Right atrium auricular region (tissue), 2 donors: ENCODE measurements around the gene PALD1. TPM values are rescaled to one million over a fixed set of nuclear protein-coding genes. Genes with fewer than 3 reads are reported as not detected.

Experiments
- DNase-seq: peaks from one replicate; pipeline ENCODE4 v3.0.0-alpha.2; 2019; ENCODE audit warnings: low spot score
- H3K27ac ChIP-seq, 2 donors: fragments of 200-600 bp; sonication (generic); 1 replicate in 1 of 2; 2 replicates in 1 of 2; pipeline ENCODE4 v1.5.1; 2016 to 2019
- H3K27me3 ChIP-seq, 2 donors: fragments of 200-600 bp; sonication (generic); one replicate each; pipeline versions ENCODE4 v1.5.1 to v1.6.0; 2017 to 2019
- H3K36me3 ChIP-seq: fragments of 200-600 bp; sonication (generic); one replicate; pipeline ENCODE4 v1.5.1; 2016
- H3K4me1 ChIP-seq, 2 donors: fragments of 200-600 bp; sonication (generic); one replicate each; pipeline versions ENCODE4 v1.5.1 to v1.6.0; 2017 to 2019
- H3K4me3 ChIP-seq, 2 donors: fragments of 200-600 bp; sonication (generic); 1 replicate in 1 of 2; 2 replicates in 1 of 2; pipeline ENCODE4 v1.5.1; 2017 to 2019; ENCODE audit warnings: mild to moderate bottlenecking in 1 of 2, moderate library complexity in 1 of 2
- H3K9me3 ChIP-seq, 2 donors: fragments of 200-600 bp; sonication (generic); one replicate each; pipeline ENCODE4 v1.5.1; 2019
- total RNA-seq, 2 donors: library from RNA; depleted of rRNA; stranded (reverse); fragments of >200 nt; gene quantifications; one replicate each; pipeline ENCODE4 v1.1.0, GENCODE V29; 2016
- TF ChIP-seq, protein P1 (sequence below), 2 donors: fragments of 200-600 bp; sonication (generic); IDR thresholded peaks; one replicate each; pipeline ENCODE4 v1.5.1; 2019; ENCODE audit warnings: antibody characterized with exemption in 2 of 2

PALD1 gene
- total RNA-seq, 2 donors from 2014 or later = 4.9 to 8.5 TPM

DNA sequence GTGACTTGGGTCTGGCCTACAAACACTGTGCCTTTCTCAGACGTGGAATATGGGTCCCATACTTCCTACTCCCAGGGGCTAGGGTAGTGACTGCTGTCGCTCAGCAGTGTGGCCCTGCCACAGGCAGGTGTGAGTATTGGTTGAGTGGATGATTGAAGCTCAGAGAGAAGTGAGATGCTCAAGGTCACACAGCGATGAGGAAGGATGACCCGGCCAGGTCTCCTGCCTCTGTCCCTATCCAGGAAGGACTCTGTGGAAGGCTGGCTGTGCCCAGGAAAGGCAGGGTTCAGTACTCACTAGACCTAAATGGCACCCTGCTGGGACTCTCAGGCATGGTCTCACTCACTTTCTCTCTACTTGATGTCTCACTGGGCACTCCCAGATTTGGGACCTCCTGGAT is 121.2 kb downstream of the PALD1 start:
- no peaks in the 10 kb centered on the region for H3K27me3 ChIP-seq
- peak; percentile 13 for DNase-seq
- no peaks in the 10 kb centered on the region for H3K9me3 ChIP-seq
- no peak overlapping the region for H3K4me3 ChIP-seq
- TF ChIP-seq, protein P1, sequence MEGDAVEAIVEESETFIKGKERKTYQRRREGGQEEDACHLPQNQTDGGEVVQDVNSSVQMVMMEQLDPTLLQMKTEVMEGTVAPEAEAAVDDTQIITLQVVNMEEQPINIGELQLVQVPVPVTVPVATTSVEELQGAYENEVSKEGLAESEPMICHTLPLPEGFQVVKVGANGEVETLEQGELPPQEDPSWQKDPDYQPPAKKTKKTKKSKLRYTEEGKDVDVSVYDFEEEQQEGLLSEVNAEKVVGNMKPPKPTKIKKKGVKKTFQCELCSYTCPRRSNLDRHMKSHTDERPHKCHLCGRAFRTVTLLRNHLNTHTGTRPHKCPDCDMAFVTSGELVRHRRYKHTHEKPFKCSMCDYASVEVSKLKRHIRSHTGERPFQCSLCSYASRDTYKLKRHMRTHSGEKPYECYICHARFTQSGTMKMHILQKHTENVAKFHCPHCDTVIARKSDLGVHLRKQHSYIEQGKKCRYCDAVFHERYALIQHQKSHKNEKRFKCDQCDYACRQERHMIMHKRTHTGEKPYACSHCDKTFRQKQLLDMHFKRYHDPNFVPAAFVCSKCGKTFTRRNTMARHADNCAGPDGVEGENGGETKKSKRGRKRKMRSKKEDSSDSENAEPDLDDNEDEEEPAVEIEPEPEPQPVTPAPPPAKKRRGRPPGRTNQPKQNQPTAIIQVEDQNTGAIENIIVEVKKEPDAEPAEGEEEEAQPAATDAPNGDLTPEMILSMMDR (IDR thresholded peaks at IDR 0.05) = no peak
- no peaks in the 10 kb centered on the region for H3K36me3 ChIP-seq
- H3K27ac ChIP-seq = no peak overlapping the region
- no peaks in the 10 kb centered on the region for H3K4me1 ChIP-seq

DNA sequence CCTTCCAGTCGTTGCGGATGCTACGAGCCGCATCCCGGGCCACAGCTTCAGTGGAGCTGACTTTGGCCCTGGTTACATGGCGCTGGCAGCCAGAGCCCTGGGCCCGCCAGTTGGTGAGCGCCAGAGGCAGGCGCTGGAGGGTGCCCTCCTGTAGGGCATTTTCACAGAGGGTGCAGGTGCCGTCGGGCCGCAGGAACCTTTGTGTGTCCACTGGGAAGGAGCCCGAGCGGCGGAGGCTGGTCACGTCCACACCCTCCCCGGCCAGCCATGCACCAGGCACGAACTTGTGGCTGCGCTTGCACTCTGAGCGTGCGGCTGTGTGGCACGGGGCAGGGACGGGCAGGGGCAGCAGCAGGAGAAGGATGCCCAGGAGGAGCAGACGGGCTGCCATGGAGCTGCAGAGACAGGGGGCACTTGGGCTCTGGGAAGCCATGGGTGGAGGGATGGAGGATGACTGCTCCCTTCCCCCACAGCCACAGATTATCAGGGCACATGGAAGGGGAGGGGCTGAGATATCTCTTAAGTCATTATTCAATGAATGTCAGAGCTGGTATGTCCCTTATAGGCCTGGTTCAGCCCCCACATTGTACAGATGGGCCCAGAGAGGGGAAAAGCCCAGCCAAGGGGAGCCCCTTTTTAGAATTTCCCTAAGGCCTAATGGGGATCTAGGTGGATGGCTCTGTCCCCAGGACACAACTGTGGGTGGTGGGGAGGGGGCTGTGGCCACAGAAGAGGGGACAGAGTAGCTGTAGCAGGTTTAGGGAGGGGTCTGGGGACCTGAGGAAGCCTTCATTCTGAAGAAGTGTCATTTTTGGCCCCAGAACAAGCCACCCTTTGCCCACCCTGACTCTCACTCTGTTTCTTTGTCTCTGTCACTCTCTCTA is 122.2 kb downstream of the PALD1 start:
- Histone ChIP-seq H3K4me1 (no peaks in the 10 kb centered on the region), H3K9me3 (no peaks in the 10 kb centered on the region), H3K4me3 (no peak overlapping the region), H3K36me3 (no peaks in the 10 kb centered on the region), H3K27me3 (no peaks in the 10 kb centered on the region), H3K27ac (no peak overlapping the region)
- DNase-seq = peak; percentile 38
- TF ChIP-seq, protein P1 (IDR thresholded peaks at IDR 0.05) = no peak

DNA sequence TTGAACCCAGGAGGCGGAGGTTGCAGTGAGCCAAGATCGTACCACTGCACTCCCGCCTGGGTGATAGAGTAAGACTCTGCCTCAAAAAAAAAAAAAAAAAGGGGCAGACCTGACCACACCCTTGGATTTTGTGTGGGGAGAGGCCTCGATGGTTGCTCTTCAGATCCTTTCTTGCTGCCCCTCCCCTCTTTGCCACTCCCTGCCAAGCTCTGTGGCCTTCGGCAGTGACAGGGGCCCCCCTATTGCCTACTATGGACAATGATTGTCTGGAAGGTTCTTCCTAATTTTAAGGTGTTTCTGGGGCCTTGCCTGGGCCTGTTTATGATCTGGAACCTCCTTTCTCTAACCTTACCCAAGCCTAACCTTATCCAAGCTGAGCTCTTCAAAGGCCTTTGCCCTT is 123.2 kb downstream of the PALD1 start:
- Histone ChIP-seq H3K4me1 (no peaks in the 10 kb centered on the region), H3K4me3 (no peak overlapping the region), H3K36me3 (no peaks in the 10 kb centered on the region), H3K9me3 (no peaks in the 10 kb centered on the region), H3K27me3 (no peaks in the 10 kb centered on the region), H3K27ac (no peak overlapping the region)
- peak; percentile 21 for DNase-seq
- TF ChIP-seq, protein P1 (IDR thresholded peaks at IDR 0.05) = no peak

DNA sequence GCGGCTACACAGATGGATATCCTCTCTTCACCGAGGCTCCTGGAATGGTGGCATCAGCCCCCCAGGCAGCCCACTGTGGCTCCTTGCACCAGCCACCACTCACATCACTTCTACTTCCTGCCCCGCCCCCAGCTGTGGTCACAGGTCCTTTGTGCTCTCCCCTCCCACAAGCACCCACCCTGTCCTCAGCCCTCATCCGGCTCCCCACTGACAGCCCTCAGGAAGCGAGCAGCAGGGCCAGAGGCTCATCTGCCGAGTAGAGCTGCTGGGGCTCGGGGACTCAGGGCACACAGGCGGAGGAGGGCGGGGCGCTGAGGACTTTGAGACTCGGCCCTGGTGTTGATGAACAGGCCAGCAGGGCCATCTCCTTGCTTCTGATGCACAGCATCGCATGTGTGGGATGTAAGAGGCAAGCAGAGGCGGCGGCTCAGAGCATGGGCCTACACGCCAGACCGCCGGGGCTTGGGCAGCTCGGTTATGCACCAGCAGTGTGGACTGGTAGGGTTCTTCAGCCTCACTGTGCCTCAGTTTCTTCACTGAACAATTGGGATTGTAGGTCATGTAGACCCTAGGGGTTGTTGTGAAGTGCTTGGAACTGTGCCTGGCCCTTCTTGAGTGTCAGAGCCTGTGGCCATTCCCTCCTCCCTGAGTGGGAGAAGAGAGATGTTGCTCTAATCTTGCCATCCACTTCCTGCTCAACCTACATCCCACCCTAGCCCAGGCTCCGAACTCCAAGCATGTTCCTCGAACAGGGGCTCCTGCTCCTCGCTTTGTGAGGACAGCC is 124.3 kb downstream of the PALD1 start, which contains the start of gene PRF1:
TSS of gene PRF1 (minus strand) at position 77 of the 784 bp plus-strand sequence. CDS start 1,839 bp downstream, outside the sequence.
- peak; percentile 56 for DNase-seq
- no peak within 1 kb of the TSS for H3K27ac ChIP-seq
- no peak within 1 kb of the TSS for H3K4me3 ChIP-seq
- no peaks in the 10 kb centered on the region for H3K4me1 ChIP-seq
- H3K9me3 ChIP-seq = no peaks in the 10 kb centered on the region
- no peaks in the 10 kb centered on the region for H3K36me3 ChIP-seq
- H3K27me3 ChIP-seq = no peaks in the 10 kb centered on the region
- TF ChIP-seq, protein P1 (IDR thresholded peaks at IDR 0.05) = no peak

DNA sequence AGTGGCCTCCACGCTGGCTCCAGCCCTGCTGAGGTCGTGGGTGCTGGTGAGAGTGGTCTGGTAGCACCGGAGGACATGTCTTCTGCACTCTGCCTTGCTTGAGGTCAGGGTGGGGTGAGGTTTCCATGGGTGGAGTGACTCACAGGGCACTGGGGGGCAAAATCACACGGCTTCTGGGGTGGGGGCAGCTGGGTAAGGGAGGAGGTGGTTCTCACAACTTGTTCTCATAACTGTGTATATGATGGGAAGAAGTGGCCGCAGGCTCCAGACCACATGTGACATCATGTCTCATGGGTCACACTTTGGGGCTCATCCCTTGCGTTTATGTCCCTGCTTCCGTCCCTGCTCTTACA is 124.9 kb downstream of the PALD1 start:
- H3K4me3 ChIP-seq = no peak overlapping the region
- H3K9me3 ChIP-seq = no peaks in the 10 kb centered on the region
- H3K27me3 ChIP-seq = no peaks in the 10 kb centered on the region
- peak; percentile 49 for DNase-seq
- TF ChIP-seq, protein P1 (IDR thresholded peaks at IDR 0.05) = no peak
- no peaks in the 10 kb centered on the region for H3K4me1 ChIP-seq
- no peak overlapping the region for H3K27ac ChIP-seq
- H3K36me3 ChIP-seq = no peaks in the 10 kb centered on the region
